Measurements from ENCODE around the gene FAM3A. TPM values are rescaled to one million over a fixed set of nuclear protein-coding genes. Genes with fewer than 3 reads are reported as not detected.

The FAM3A gene
- polyA plus RNA-seq, 1 donor from 2014 or later = 19.5 TPM

DNA sequence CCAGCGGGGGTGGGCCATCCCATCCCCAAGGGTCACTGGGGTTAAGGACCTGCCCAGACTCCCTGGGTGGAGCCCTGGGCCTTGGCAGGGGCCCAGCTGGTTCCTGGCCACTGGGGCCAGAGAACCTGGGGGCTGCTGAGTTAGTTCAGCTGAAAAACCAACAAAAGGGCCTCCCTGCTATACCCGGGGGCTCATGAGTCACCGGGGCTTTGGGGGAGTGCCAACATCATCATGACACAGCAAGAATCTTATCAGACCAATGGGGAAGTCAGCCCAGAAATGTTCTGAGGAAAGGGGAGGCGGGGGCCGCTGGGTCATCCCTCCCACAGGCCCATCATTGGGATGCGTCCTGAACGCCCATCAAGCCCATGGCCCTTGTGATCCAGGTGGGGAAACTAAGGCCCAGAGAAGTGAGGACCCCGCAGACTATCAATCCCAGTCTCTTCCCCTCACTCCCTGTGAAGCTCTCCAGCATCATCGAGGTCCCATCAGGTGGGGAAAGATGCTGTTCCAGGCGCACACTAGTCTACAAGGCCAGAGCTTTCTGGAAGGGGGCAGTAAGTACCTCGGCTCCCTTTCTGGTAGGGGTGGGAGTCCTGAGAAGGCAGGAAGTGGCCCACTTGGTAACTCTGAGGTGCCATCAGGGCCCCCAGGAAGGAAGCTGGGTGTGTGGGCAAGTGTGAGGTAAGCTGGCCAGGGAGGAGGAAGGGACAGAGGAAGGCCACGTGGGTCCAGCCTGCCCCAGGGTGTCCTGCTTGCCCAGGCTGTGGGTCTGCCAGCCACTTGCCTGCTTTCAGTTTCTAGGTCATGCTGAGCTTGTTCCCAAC is 26.1 kb upstream of the FAM3A start:
- Histone ChIP-seq H3K9ac (ENCODE audit: low read length) (no peak overlapping the region), H3K4me3 (ENCODE audit: low read length) (no peak overlapping the region), H3K9me2 (ENCODE audit: insufficient read depth, low read length) (no peaks in the 10 kb centered on the region), H2AFZ (ENCODE audit: low read depth, low read length) (no peak overlapping the region), H4K20me1 (ENCODE audit: insufficient read depth) (no peaks in the 10 kb centered on the region), H3K27me3 (ENCODE audit: insufficient read depth, low read depth, low read length) (no peaks in the 10 kb centered on the region), H3K27ac (ENCODE audit: low read length) (no peak overlapping the region), H3K9me3 (ENCODE audit: low read length) (no peaks in the 10 kb centered on the region), H3K4me2 (ENCODE audit: low read length) (no peak overlapping the region), H3K36me3 (ENCODE audit: insufficient read depth, low read length) (no peaks in the 10 kb centered on the region), H3K79me2 (replicated peaks; ENCODE audit: insufficient read depth, low read length) (no peaks in the 10 kb centered on the region), H3F3A (ENCODE audit: insufficient read depth, low read length, poor library complexity, severe bottlenecking) (no peaks in the 10 kb centered on the region)
- TF ChIP-seq EZH2 (IDR thresholded peaks at IDR 0.05; ENCODE audit: borderline replicate concordance, insufficient read depth, low read length, poor library complexity, severe bottlenecking) (no peak), EP300 (conservative IDR thresholded peaks at IDR 0.05; ENCODE audit: poor library complexity, severe bottlenecking) (no peak), TAF1 (IDR thresholded peaks at IDR 0.05; ENCODE audit: low read depth) (no peak), SMC3 (conservative IDR thresholded peaks at IDR 0.05; ENCODE audit: poor library complexity) (no peak), MXI1 (conservative IDR thresholded peaks at IDR 0.05; ENCODE audit: poor library complexity, severe bottlenecking) (no peak), POLR2AphosphoS5 (IDR thresholded peaks at IDR 0.05) (no peak), RAD21 (conservative IDR thresholded peaks at IDR 0.05) (no peak)
- TF ChIP-seq, protein P1, sequence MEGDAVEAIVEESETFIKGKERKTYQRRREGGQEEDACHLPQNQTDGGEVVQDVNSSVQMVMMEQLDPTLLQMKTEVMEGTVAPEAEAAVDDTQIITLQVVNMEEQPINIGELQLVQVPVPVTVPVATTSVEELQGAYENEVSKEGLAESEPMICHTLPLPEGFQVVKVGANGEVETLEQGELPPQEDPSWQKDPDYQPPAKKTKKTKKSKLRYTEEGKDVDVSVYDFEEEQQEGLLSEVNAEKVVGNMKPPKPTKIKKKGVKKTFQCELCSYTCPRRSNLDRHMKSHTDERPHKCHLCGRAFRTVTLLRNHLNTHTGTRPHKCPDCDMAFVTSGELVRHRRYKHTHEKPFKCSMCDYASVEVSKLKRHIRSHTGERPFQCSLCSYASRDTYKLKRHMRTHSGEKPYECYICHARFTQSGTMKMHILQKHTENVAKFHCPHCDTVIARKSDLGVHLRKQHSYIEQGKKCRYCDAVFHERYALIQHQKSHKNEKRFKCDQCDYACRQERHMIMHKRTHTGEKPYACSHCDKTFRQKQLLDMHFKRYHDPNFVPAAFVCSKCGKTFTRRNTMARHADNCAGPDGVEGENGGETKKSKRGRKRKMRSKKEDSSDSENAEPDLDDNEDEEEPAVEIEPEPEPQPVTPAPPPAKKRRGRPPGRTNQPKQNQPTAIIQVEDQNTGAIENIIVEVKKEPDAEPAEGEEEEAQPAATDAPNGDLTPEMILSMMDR (IDR thresholded peaks at IDR 0.05; ENCODE audit: poor library complexity, severe bottlenecking) = no peak
- TF ChIP-seq, protein P2, sequence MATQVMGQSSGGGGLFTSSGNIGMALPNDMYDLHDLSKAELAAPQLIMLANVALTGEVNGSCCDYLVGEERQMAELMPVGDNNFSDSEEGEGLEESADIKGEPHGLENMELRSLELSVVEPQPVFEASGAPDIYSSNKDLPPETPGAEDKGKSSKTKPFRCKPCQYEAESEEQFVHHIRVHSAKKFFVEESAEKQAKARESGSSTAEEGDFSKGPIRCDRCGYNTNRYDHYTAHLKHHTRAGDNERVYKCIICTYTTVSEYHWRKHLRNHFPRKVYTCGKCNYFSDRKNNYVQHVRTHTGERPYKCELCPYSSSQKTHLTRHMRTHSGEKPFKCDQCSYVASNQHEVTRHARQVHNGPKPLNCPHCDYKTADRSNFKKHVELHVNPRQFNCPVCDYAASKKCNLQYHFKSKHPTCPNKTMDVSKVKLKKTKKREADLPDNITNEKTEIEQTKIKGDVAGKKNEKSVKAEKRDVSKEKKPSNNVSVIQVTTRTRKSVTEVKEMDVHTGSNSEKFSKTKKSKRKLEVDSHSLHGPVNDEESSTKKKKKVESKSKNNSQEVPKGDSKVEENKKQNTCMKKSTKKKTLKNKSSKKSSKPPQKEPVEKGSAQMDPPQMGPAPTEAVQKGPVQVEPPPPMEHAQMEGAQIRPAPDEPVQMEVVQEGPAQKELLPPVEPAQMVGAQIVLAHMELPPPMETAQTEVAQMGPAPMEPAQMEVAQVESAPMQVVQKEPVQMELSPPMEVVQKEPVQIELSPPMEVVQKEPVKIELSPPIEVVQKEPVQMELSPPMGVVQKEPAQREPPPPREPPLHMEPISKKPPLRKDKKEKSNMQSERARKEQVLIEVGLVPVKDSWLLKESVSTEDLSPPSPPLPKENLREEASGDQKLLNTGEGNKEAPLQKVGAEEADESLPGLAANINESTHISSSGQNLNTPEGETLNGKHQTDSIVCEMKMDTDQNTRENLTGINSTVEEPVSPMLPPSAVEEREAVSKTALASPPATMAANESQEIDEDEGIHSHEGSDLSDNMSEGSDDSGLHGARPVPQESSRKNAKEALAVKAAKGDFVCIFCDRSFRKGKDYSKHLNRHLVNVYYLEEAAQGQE (IDR thresholded peaks at IDR 0.05; ENCODE audit: borderline replicate concordance) = no peak

DNA sequence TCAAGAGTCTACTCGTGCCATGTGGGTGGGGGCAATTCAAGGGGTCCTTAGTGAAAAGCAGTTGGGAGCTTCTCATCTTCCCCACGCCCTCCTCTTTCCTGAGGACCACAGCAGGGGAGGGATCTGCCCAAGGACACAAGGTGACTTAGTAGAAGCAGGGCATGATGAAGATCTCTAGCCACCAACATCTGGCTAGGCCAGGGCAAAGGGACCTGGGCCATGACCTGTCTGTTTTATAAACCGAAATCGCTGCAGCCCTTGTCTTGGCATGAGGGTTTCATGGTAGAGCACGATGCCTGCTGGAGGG is 25.5 kb upstream of the FAM3A start:
- H3K36me3 ChIP-seq (ENCODE audit: insufficient read depth, low read length) = no peaks in the 10 kb centered on the region
- H2AFZ ChIP-seq (ENCODE audit: low read depth, low read length) = no peak overlapping the region
- H3K79me2 ChIP-seq (replicated peaks; ENCODE audit: insufficient read depth, low read length) = no peaks in the 10 kb centered on the region
- no peaks in the 10 kb centered on the region for H3K9me2 ChIP-seq (ENCODE audit: insufficient read depth, low read length)
- H3K9me3 ChIP-seq (ENCODE audit: low read length) = no peaks in the 10 kb centered on the region
- H3K4me3 ChIP-seq (ENCODE audit: low read length) = no peak overlapping the region
- H3K9ac ChIP-seq (ENCODE audit: low read length) = no peak overlapping the region
- no peak for TF ChIP-seq RAD21 (conservative IDR thresholded peaks at IDR 0.05)
- no peak for TF ChIP-seq EP300 (conservative IDR thresholded peaks at IDR 0.05; ENCODE audit: poor library complexity, severe bottlenecking)
- H3K27ac ChIP-seq (ENCODE audit: low read length) = no peak overlapping the region
- no peak overlapping the region for H3K4me2 ChIP-seq (ENCODE audit: low read length)
- no peaks in the 10 kb centered on the region for H4K20me1 ChIP-seq (ENCODE audit: insufficient read depth)
- no peaks in the 10 kb centered on the region for H3K27me3 ChIP-seq (ENCODE audit: insufficient read depth, low read depth, low read length)
- no peaks in the 10 kb centered on the region for H3F3A ChIP-seq (ENCODE audit: insufficient read depth, low read length, poor library complexity, severe bottlenecking)

Data from neural cell (in vitro differentiated cells).